Parathyroid adenoma (tissue), 2 donors: ENCODE results near the gene TUBA4B.

Source experiments
- H2AFZ ChIP-seq: fragments of 300-600 bp; sonication (generic); one replicate; pipeline ENCODE4 v1.7.0; 2017; ENCODE audit warnings: antibody characterized with exemption, mild to moderate bottlenecking
- H3K27ac ChIP-seq: fragments of 300-600 bp; sonication (generic); one replicate; pipeline ENCODE4 v1.7.0; 2017
- H3K27me3 ChIP-seq: fragments of 300-600 bp; sonication (generic); one replicate; pipeline ENCODE4 v1.7.0; 2017; ENCODE audit warnings: low read length; ENCODE audit not compliant: control insufficient read depth, insufficient read depth
- H3K36me3 ChIP-seq: fragments of 300-600 bp; sonication (generic); one replicate; pipeline ENCODE4 v1.7.0; 2017; ENCODE audit warnings: low read length; ENCODE audit not compliant: control insufficient read depth, insufficient read depth
- H3K4me1 ChIP-seq: fragments of 300-600 bp; sonication (generic); one replicate; pipeline ENCODE4 v1.7.0; 2017; ENCODE audit warnings: control low read depth
- H3K4me2 ChIP-seq: fragments of 300-600 bp; sonication (generic); one replicate; pipeline ENCODE4 v1.7.0; 2017; ENCODE audit warnings: low read length
- H3K4me3 ChIP-seq: fragments of 300-600 bp; sonication (generic); one replicate; pipeline ENCODE4 v1.7.0; 2017; ENCODE audit warnings: low read depth, low read length
- H3K79me2 ChIP-seq: fragments of 300-600 bp; sonication (generic); one replicate; pipeline ENCODE4 v1.7.0; 2017; ENCODE audit warnings: control low read depth
- H3K9ac ChIP-seq: fragments of 300-600 bp; sonication (generic); one replicate; pipeline ENCODE4 v1.7.0; 2017; ENCODE audit warnings: mild to moderate bottlenecking
- H3K9me3 ChIP-seq: fragments of 300-600 bp; sonication (generic); one replicate; pipeline ENCODE4 v1.7.0; 2017; ENCODE audit warnings: low read length; ENCODE audit not compliant: control insufficient read depth
- CTCF ChIP-seq: fragments of 300-600 bp; sonication (generic); IDR thresholded peaks from one replicate; pipeline ENCODE4 v1.7.0; 2017; ENCODE audit warnings: antibody characterized with exemption, mild to moderate bottlenecking
- donor health status: primary hyperparathyroidism.

TUBA4B gene

GRCh38 chr2:219214141-219214540 lies 38.9 kb upstream of the TUBA4B start:
- H3K79me2 ChIP-seq: no peaks in the 10 kb centered on the region
- no peak for TF ChIP-seq CTCF
- H3K4me2 ChIP-seq: no peak overlapping the region
- H2AFZ ChIP-seq: no peak overlapping the region
- no peaks in the 10 kb centered on the region for H3K36me3 ChIP-seq
- no peak overlapping the region for H3K27ac ChIP-seq
- no peak overlapping the region for H3K4me3 ChIP-seq
- H3K9me3 ChIP-seq: no peaks in the 10 kb centered on the region
- H3K27me3 ChIP-seq: no peaks in the 10 kb centered on the region
- H3K4me1 ChIP-seq: peaks cover 6% of the 10 kb centered on the region
- no peak overlapping the region for H3K9ac ChIP-seq

GRCh38 chr2:219214786-219215185 lies 38.3 kb upstream of the TUBA4B start:
- Histone ChIP-seq H3K4me3 (no peak overlapping the region), H3K9me3 (no peaks in the 10 kb centered on the region), H3K79me2 (no peaks in the 10 kb centered on the region), H2AFZ (no peak overlapping the region), H3K4me1 (peaks cover 12% of the 10 kb centered on the region), H3K9ac (no peak overlapping the region), H3K27ac (no peak overlapping the region), H3K36me3 (no peaks in the 10 kb centered on the region), H3K4me2 (no peak overlapping the region), H3K27me3 (no peaks in the 10 kb centered on the region)
- TF ChIP-seq CTCF: no peak

GRCh38 chr2:219215871-219216534 lies 37.0 kb upstream of the TUBA4B start:
- no peaks in the 10 kb centered on the region for H3K79me2 ChIP-seq
- H3K4me3 ChIP-seq: no peak overlapping the region
- H3K4me1 ChIP-seq: peaks cover 12% of the 10 kb centered on the region
- no peak overlapping the region for H3K27ac ChIP-seq
- H3K9ac ChIP-seq: no peak overlapping the region
- no peak for TF ChIP-seq CTCF
- no peak overlapping the region for H2AFZ ChIP-seq
- H3K36me3 ChIP-seq: no peaks in the 10 kb centered on the region
- H3K9me3 ChIP-seq: no peaks in the 10 kb centered on the region
- no peak overlapping the region for H3K4me2 ChIP-seq
- no peaks in the 10 kb centered on the region for H3K27me3 ChIP-seq

GRCh38 chr2:219216535-219216915 lies 36.5 kb upstream of the TUBA4B start:
- no peaks in the 10 kb centered on the region for H3K79me2 ChIP-seq
- no peak overlapping the region for H3K4me2 ChIP-seq
- no peak overlapping the region for H2AFZ ChIP-seq
- H3K27me3 ChIP-seq: no peaks in the 10 kb centered on the region
- H3K27ac ChIP-seq: no peak overlapping the region
- H3K4me1 ChIP-seq: peaks cover 12% of the 10 kb centered on the region
- TF ChIP-seq CTCF: no peak
- H3K9me3 ChIP-seq: no peaks in the 10 kb centered on the region
- H3K4me3 ChIP-seq: no peak overlapping the region
- no peak overlapping the region for H3K9ac ChIP-seq
- H3K36me3 ChIP-seq: no peaks in the 10 kb centered on the region

GRCh38 chr2:219218217-219218731 lies 34.8 kb upstream of the TUBA4B start:
- Histone ChIP-seq H3K79me2 (no peaks in the 10 kb centered on the region), H3K27me3 (no peaks in the 10 kb centered on the region), H3K4me1 (peaks cover 12% of the 10 kb centered on the region), H2AFZ (peak overlapping the region; percentile 86), H3K27ac (peak overlapping the region; percentile 83), H3K9ac (peak overlapping the region; percentile 24), H3K9me3 (no peaks in the 10 kb centered on the region), H3K36me3 (no peaks in the 10 kb centered on the region), H3K4me3 (peak overlapping the region; percentile 66), H3K4me2 (peak overlapping the region; percentile 91)
- TF ChIP-seq CTCF: no peak
